Hematopoietic multipotent progenitor cell (in vitro differentiated cells): ENCODE results near the gene TOGARAM2. TPM values are rescaled to one million over a fixed set of nuclear protein-coding genes. Genes with fewer than 3 reads are reported as not detected.
A peak's percentile ranks its signal among the peaks of the same experiment; 100 is the strongest.

Source experiments
- DNase-seq, 3 donors: peaks; one replicate each; pipeline ENCODE4 v3.0.0-alpha.2; 2011 to 2015; ENCODE audit warnings: low read depth in 2 of 3, low spot score in 2 of 3
- total RNA-seq: library from RNA; depleted of rRNA; stranded (reverse); fragments of >200 nt; gene quantifications from one replicate; pipeline ENCODE4 v1.2.3, GENCODE V29; 2012

Gene TOGARAM2
- total RNA-seq, 1 donor = 3.5 TPM

GRCh38 chr2:28997237-28997846, 16.2 kb downstream of the TOGARAM2 start:
- DNase-seq = no peak

- no peak for DNase-seq
Measured at GRCh38 chr2:28997847-28998735, 17.0 kb downstream of the TOGARAM2 start.

DNA sequence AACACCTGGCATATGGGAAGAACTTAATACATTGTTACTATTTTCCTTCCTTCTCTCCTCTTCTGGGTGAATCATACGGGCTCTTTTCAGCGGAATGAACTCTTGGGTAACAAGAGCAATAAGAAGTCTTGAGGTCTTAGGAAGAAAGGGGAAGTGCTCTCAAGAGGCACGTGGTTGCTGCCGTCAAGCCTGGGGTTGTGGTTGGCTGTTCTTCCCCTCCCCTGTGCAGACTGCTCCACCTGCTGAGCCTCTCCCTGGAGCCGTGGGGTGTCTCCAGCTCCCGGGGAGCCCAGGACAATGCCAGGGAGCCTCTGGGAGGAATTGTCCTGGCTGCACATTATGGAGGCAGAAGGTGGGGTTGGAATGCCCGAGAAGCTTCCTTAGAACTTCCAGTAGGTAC, 19.4 kb downstream of the TOGARAM2 start:
- peak in 2 of 3 donors; percentile 88 to 93 for DNase-seq

DNA sequence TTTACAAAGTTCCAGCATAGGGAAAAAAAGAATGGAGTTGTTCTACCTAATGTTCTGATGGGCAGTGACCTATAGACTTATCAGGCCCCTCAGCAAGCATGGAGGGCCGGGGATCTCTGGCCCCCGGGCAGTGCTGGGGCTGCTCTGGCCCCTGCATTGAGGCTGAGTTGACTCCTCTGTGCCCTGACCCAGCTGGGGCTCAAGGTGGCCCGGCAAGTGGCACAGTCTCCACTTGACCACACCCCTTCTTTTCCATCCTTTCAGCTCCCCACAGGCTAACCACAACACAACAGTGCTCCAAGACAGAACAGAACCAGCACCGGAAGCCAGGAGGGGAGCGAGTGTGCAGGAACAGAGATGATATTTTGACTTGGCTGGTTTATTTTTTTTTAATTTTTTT, 19.9 kb downstream of the TOGARAM2 start:
- DNase-seq = no peak

GRCh38 chr2:29001806-29002205, 20.7 kb downstream of the TOGARAM2 start:
- DNase-seq = no peak

GRCh38 chr2:29004755-29005154, 23.7 kb downstream of the TOGARAM2 start:
- no peak for DNase-seq

DNA sequence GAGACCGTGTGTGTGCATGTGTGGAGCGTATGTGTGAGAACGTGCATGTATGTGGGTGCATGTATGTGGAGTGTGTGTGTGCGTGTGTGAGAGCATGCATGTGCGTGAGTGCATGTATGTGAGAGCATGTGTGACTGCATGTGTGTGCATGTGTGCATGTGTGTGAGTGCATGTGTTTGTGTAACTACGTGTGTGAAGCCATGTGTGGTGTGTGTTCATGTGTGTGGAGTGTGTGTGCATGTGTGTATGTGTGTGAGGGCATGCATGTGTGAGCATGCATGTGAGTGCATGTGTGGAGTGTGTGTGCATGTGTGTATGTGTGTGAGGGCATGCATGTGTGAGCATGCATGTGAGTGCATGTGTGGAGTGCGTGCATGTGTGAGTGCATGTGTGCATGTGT, 24.2 kb downstream of the TOGARAM2 start:
- no peak for DNase-seq

DNA sequence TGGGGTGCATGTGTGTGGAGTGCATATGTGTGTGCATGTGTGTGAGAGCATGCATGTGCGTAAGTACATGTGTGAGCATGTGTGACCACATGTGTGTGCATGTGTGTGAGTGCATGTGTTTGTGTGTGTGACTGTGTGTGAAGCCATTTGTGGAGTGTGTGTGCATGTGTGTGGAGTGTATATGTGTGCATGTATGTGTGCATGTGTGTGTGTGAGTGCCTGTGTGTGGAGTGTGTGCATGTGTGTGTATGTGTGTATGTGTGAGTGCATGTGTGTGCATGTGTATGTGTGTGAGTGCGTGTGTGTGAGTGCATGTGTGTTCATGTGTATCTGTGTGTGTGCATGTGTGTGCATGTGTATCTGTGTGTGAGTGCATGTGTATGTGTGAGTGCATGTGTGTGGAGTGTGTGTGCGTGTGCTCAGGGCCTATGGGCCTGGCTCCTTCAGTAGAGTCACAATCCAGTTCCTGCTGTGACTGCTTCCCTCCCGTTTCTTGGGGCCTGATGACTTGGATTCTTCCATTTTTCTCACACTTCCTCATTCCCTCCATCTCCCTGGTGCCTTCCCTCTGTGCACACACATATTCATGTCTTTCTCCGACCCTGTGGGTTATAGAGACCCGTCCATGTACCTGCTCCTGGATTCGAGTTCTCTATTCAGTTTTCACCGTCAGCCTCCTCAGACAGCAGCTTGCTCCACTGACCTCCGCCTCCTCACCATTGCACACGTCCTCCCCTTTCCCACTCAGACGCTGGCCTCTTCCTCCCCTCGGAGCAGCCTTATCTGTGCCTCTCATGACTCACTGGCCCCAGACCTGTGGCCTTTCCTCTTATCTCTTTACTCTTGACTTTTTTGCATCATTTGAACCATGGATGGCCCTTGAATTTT, 25.2 kb downstream of the TOGARAM2 start:
- DNase-seq = no peak

DNA sequence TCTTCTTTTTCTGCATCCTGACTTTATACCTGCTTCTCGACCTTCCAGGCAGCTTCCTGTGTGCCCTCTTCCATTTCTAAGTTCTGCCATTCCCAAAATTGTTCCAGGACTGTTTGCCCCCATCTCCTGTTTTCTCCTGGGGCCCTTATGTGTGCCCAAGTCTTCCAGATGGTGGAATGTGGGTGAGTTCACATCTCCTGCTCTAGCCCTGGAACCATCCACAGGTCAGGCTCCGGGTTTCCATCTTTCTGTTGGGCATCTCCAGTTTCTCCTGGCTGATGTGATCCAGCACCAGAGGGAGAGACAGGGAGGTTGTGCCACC, 25.8 kb downstream of the TOGARAM2 start:
- no peak for DNase-seq

GRCh38 chr2:29009270-29009669, 28.2 kb downstream of the TOGARAM2 start:
- no peak for DNase-seq

GRCh38 chr2:29009711-29010677, 28.9 kb downstream of the TOGARAM2 start:
- DNase-seq = no peak

GRCh38 chr2:29010946-29011345, 29.8 kb downstream of the TOGARAM2 start:
- peak in 1 of 3 donors; percentile 39 for DNase-seq

GRCh38 chr2:29011418-29012060, 30.4 kb downstream of the TOGARAM2 start:
- DNase-seq = peak; percentile 55 to 91 (median 67)

DNA sequence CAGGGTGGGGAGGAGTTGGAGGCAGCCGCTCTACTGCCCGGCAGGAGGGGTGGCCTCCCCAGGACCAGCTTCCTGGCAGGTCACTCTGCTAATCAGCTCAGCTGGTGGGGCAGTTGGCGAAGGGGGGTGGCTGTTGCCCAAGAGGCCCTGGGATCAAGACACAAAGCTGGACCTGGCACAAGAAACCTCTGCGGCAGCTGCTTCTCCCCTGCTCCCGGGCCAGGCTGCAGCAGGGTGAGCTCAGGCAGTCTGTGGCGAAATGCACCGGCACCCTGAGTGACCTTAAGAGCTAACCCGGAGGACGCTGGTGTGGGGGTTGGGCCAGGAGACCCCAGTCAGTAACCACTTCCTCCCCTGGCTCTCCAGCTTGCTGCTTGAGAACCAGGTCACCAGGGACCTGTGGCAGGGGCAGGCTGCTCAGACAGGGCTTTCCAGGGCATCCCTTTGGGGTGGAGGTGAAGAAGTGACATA, 31.1 kb downstream of the TOGARAM2 start:
- peak in 2 of 3 donors; percentile 42 to 71 for DNase-seq

DNA sequence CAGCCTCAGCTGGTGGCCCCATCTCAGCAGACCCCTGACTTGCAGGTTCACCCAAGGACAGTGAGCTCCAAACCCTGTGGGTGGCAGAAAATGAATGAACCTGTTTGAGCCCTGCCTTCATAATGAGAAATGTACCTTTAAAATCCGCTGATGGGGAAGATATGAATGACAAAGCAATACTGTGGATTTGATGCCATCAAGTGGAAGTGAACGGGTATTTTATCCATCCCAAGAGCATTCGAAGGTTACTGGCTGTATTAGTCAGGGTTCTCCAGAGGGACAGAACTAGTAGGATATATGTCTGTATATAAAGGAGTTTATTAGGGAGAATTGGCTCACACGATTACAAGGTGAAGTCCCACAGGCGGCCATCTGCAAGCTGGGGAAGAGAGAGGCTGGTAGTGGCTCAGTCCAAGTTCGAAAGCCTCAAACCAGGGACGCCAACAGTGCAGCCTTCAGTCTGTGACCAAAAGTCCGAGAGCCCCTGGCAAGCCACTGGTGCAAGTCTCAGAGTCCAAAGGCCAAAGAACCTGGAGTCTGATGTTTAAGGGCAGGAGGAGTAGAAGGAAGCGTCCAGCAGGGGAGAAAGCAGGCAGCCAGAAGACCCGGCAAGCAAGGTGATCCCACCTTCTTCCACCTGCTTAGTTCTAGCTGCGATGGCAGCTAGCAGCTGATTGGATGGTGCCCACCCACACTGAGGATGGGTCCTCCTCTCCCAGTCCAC, 32.1 kb downstream of the TOGARAM2 start:
- DNase-seq = peak in 1 of 3 donors; percentile 41

GRCh38 chr2:29014331-29014730, 33.2 kb downstream of the TOGARAM2 start:
- no peak for DNase-seq

- peak; percentile 55 to 77 (median 73) for DNase-seq
Measured at GRCh38 chr2:29014811-29015421, 33.8 kb downstream of the TOGARAM2 start.

- no peak for DNase-seq
Measured at GRCh38 chr2:29015701-29016470, 34.8 kb downstream of the TOGARAM2 start.
